Heart right ventricle (tissue), 16 donors: ENCODE results near the gene CD68. TPM values are rescaled to one million over a fixed set of nuclear protein-coding genes. Genes with fewer than 3 reads are reported as not detected.

Experiments
- ATAC-seq, 8 donors: fragments of 200-7000 bp; cut with Tn5 transposase; one replicate each; pipeline ENCODE4 v1.9.1; 2020; ENCODE audit warnings: mild to moderate bottlenecking in 8 of 8, moderate library complexity in 8 of 8, moderate number of reproducible peaks in 1 of 8
- DNase-seq, 2 donors: peaks; one replicate each; pipeline ENCODE4 v3.0.0-alpha.2; 2020
- H3K27ac ChIP-seq, 10 donors: fragments of 200-600 bp; sonication (generic) in 2 of 10; one replicate each; pipeline versions ENCODE4 v1.5.0 to v1.8.0; 2020 to 2022; ENCODE audit warnings: mild to moderate bottlenecking in 3 of 10
- H3K27me3 ChIP-seq, 7 donors: fragments of 200-600 bp; one replicate each; pipeline ENCODE4 v1.8.0; 2021 to 2022; ENCODE audit warnings: mild to moderate bottlenecking in 2 of 7
- H3K36me3 ChIP-seq, 9 donors: fragments of 200-600 bp; sonication (generic) in 1 of 9; one replicate each; pipeline versions ENCODE4 v1.5.0 to v1.8.0; 2020 to 2022; ENCODE audit warnings: mild to moderate bottlenecking in 2 of 9
- H3K4me1 ChIP-seq, 9 donors: fragments of 200-600 bp; sonication (generic) in 1 of 9; one replicate each; pipeline versions ENCODE4 v1.5.0 to v1.8.0; 2020 to 2022; ENCODE audit warnings: mild to moderate bottlenecking in 4 of 9
- H3K4me3 ChIP-seq, 10 donors: fragments of 200-600 bp; sonication (generic) in 2 of 10; one replicate each; pipeline versions ENCODE4 v1.5.0 to v1.8.0; 2020 to 2022; ENCODE audit warnings: mild to moderate bottlenecking in 7 of 10, moderate library complexity in 2 of 10
- H3K9me3 ChIP-seq, 11 donors: fragments of 200-600 bp in 10 of 11; sonication (generic) in 2 of 11; one replicate each; pipeline versions ENCODE4 v1.5.0 to v1.8.0; 2013 to 2022; ENCODE audit warnings: mild to moderate bottlenecking in 2 of 11, control low read depth in 1 of 11, moderate library complexity in 1 of 11
- CTCF ChIP-seq, 9 donors: fragments of 200-600 bp; sonication (generic) in 2 of 9; IDR thresholded peaks; one replicate each; pipeline versions ENCODE4 v1.5.0 to v1.8.0; 2021 to 2022; ENCODE audit warnings: antibody characterized with exemption in 9 of 9, mild to moderate bottlenecking in 5 of 9, moderate library complexity in 1 of 9
- WGBS, 2 donors: extraction: QIAGEN DNeasy Blood & Tissue Kit; methylation state at CpG; one replicate each; pipeline ENCODE4 v1.1.7; 2013; ENCODE audit warnings: inconsistent platforms in 1 of 2; 5-methylcytosine and 5-hydroxymethylcytosine counted together
- intact Hi-C, 10 donors: fragments of 100-400 bp; cut with DNase I; formaldehyde crosslinking; loops; one replicate each; pipeline versions ENCODE4 v1.11.1 to v1.14.2; 2022
- polyA plus RNA-seq, 2 donors: library from polyadenylated mRNA; stranded (reverse); fragments of 200-250 nt; gene quantifications; one replicate each; pipeline ENCODE4 v1.2.3, GENCODE V29; 2013
- total RNA-seq, 10 donors: library from RNA; stranded (reverse); fragmentation: NEBNext Ultra II Directional in 3 of 10; extraction: Animal tissue kit (Norgen Biotek cat#: 25700) in 3 of 10; gene quantifications; one replicate each; pipeline versions ENCODE4 v1.2.1 to v1.2.4, GENCODE V29; 2021 to 2023
- donor health status: Arrhythmogenic right ventricular cardiomyopathy.
- donor health status: ischemic (EF 13 %, LVEDD 7.1; RV severe dilation, severe dysfunction).
- donor health status: healthy with polysubstance abuse.
- donor health status: DM: no; HTN: yes; CAD: no.
- donor health status: DM: no; HTN: no; CAD: no.
- donor health status: ischemic (EF 25% LVEDD 6.9; RV normal size, moderate dysfunction).
- donor health status: ischemic (EF 25% LVEDD 5.7; RV mildly dilated, moderate dysfunction).
- donor health status: healthy.
- donor health status: DM: yes; HTN: yes; CAD: no.
- donor health status: Ischemic cardiomyopathy.
- donor health status: ischemic (EF 35%, LVEDD 5.7; RV mildly dilated, moderate dysfunction).
- donor health status: nonischemic (EF 11% LVEDD 7.7; RV severe dilation, severe dysfunction).
- donor health status: DM: yes; HTN: yes; CAD: no.
- donor health status: PGD.
- donor health status: ischemic (EF 29% LVEDD 5.4; RV normal size, mild dysfunction).
- donor health status: nonischemic (EF 23%, LVEDD 6.1; RV moderate dilation, normal function).

CD68 gene
- total and polyA plus RNA-seq, 12 donors, result 4.7 to 128 (median 16.1) TPM

DNA sequence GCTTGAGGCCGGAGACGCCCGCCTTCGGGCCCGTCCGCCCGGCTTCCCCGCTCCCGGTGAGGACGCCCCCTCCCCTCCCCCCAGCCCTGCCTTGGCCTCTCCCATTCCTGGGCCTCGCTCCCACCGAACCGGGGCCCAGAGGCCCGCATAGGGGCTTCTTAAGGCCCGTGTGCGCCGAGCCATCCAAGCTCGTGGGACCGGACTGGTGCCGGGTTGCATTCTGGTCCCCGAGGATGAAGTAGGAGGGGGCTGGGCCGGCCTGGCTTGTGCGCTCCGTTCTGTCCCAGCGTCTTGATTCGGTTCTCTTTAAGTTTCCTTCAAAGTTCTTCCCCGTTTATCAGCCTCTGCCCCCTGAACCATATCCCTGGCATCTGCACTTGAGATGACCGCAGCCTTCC lies 17.2 kb upstream of the CD68 start:
- WGBS, 2 donors, result 0% methylated on average over 19 to 28 of the region's 28 CpGs
- Histone ChIP-seq H3K4me1 (peaks cover 38 to 69% (median 63%) of the 10 kb centered on the region in 9 donors), H3K9me3 (no peaks in the 10 kb centered on the region), H3K36me3 (peaks cover 0 to 49% (median 32%) of the 10 kb centered on the region in 9 donors), H3K27ac (peak overlapping the region; percentile 83 to 99 (median 94)), H3K4me3 (peak overlapping the region; percentile 84 to 100 (median 96)), H3K27me3 (no peaks in the 10 kb centered on the region)
- no peak for TF ChIP-seq CTCF (IDR thresholded peaks at IDR 0.05)
- ATAC-seq, result peak in 1 of 8 donors; percentile 3
- DNase-seq, result no peak
- intact Hi-C loops, result loop anchor here in 7 of 10 donors (5.0 to 10.0 kb wide), 7 partner anchors 45 to 307 kb away; partner anchors contain the start of genes KCTD11 (in 4 of the 7), TMEM95 (in 3 of the 7), FGF11 (in 2 of the 7) and TMEM102 (in 2 of the 7)

- peaks cover 0 to 57% (median 38%) of the 10 kb centered on the region in 9 donors for H3K36me3 ChIP-seq
- H3K9me3 ChIP-seq, result no peaks in the 10 kb centered on the region
- no peak overlapping the region for H3K27ac ChIP-seq
- H3K4me1 ChIP-seq, result peaks cover 29 to 58% (median 53%) of the 10 kb centered on the region in 9 donors
- H3K27me3 ChIP-seq, result no peaks in the 10 kb centered on the region
- DNase-seq (no peak), ATAC-seq (no peak)
- 90% methylated on average over 30 of the region's 30 CpGs for WGBS, 2 donors
- no peak for TF ChIP-seq CTCF (IDR thresholded peaks at IDR 0.05)
- peak overlapping the region in 6 of 10 donors; percentile 84 to 100 (median 96) for H3K4me3 ChIP-seq
- intact Hi-C loops, result loop anchor here in 7 of 10 donors (5.0 to 10.0 kb wide), 7 partner anchors 46 to 308 kb away; partner anchors contain the start of genes KCTD11 (in 4 of the 7), TMEM95 (in 3 of the 7), FGF11 (in 2 of the 7) and TMEM102 (in 2 of the 7)
Observed at GRCh38 chr17:7563115-7563869, 16.1 kb upstream of the CD68 start.

DNA sequence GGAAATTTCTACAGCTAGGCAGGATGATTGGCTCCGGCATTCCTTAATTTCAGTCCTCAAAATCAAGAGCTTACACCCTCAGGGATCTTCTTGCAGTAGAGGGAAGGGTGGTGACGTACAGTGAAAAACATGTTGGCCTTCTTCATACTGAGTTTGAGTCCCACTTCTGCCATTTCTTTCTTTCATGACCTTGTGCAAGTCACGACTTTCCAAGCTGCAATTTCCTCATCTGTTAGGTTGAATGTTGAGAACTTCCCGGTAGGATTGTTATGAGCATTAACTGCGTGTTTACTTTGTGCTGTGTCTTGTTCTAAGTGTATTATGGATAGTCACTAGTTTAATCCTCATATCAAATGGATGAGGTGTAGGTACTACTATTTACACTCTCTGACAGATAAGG lies 9.9 kb upstream of the CD68 start:
- Histone ChIP-seq H3K4me1 (peaks cover 5 to 22% (median 18%) of the 10 kb centered on the region in 9 donors), H3K4me3 (no peak overlapping the region), H3K27me3 (no peaks in the 10 kb centered on the region), H3K36me3 (peaks cover 0 to 74% (median 44%) of the 10 kb centered on the region in 9 donors), H3K9me3 (no peaks in the 10 kb centered on the region), H3K27ac (no peak overlapping the region)
- no peak for TF ChIP-seq CTCF (IDR thresholded peaks at IDR 0.05)
- ATAC-seq, result no peak
- intact Hi-C loops, result loop anchor here in 2 of 10 donors (10.0 kb wide), 3 partner anchors 55 to 315 kb away; partner anchors contain the start of genes CTDNEP1 (in 1 of the 2), ELP5 (in 1 of the 2), KCTD11 (in 1 of the 2) and TMEM95 (in 1 of the 2)
- 88 to 92% methylated on average over 5 of the region's 5 CpGs for WGBS, 2 donors
- no peak for DNase-seq

- TF ChIP-seq CTCF (IDR thresholded peaks at IDR 0.05), result no peak
- WGBS, 2 donors, result 94 to 96% methylated on average over 10 of the region's 10 CpGs
- Histone ChIP-seq H3K4me3 (no peak overlapping the region), H3K9me3 (no peaks in the 10 kb centered on the region), H3K27me3 (no peaks in the 10 kb centered on the region), H3K27ac (no peak overlapping the region), H3K4me1 (peaks cover 13 to 30% (median 26%) of the 10 kb centered on the region in 9 donors), H3K36me3 (peaks cover 0 to 74% (median 44%) of the 10 kb centered on the region in 9 donors)
- intact Hi-C loops, result loop anchor here in 2 of 10 donors (5.0 to 10.0 kb wide), 2 partner anchors 263 to 316 kb away; partner anchors contain the start of genes CTDNEP1 (in 1 of the 2), EIF5A (in 1 of the 2) and ELP5 (in 1 of the 2)
- DNase-seq (no peak), ATAC-seq (no peak)
Observed at GRCh38 chr17:7570351-7570750, 9.1 kb upstream of the CD68 start.
